Activated naive CD8-positive, alpha-beta T cell treated with anti-CD3 and anti-CD28 coated beads, Interleukin-2, amount 10 ng/mL, durations not matched to agents 7 days and 5 days (primary cell): ENCODE results near the gene PUS3. TPM values are rescaled to one million over a fixed set of nuclear protein-coding genes. Genes with fewer than 3 reads are reported as not detected.

Experiments used
- ATAC-seq: fragments of 150-1000 bp; cut with Tn5 transposase; one replicate; pipeline ENCODE4 v1.10.0; 2021; ENCODE audit warnings: low read depth, moderate library complexity
- POLR2A ChIA-PET: fragments of 350-600 bp; sonication (Branson Sonifier 250); formaldehyde crosslinking; loops from one replicate; lab custom pipeline; 2021; ENCODE audit warnings: antibody characterized with exemption; lab: Charles Lee
- DNase-seq: peaks from one replicate; pipeline ENCODE4 v3.0.0; 2021
- H3K27ac Mint-ChIP-seq: one replicate; pipeline ENCODE4 v1.8.0; 2022; ENCODE audit warnings: mild to moderate bottlenecking, mixed read lengths
- H3K27me3 Mint-ChIP-seq: one replicate; pipeline ENCODE4 v1.8.0; 2022; ENCODE audit warnings: mild to moderate bottlenecking, moderate library complexity, mixed read lengths
- H3K36me3 Mint-ChIP-seq: one replicate; pipeline ENCODE4 v1.8.0; 2021; ENCODE audit warnings: mild to moderate bottlenecking, mixed read lengths
- H3K4me1 Mint-ChIP-seq: one replicate; pipeline ENCODE4 v1.8.0; 2021; ENCODE audit warnings: mixed read lengths
- H3K4me3 Mint-ChIP-seq: one replicate; pipeline ENCODE4 v1.8.0; 2022; ENCODE audit warnings: mild to moderate bottlenecking, moderate library complexity, mixed read lengths
- H3K9me3 Mint-ChIP-seq: one replicate; pipeline ENCODE4 v1.8.0; 2021; ENCODE audit warnings: mixed read lengths
- total RNA-seq, 2 experiments: library from RNA; stranded (reverse); gene quantifications; one replicate each; pipeline ENCODE4 v1.2.3, GENCODE V29; 2021

Gene PUS3
- total RNA-seq, 2 experiments from 2014 or later: 10.1 to 10.9 TPM

- Mint-ChIP-seq H3K27ac (no peak overlapping the region), H3K27me3 (peaks cover 30% of the 10 kb centered on the region), H3K4me3 (peak overlapping the region; percentile 57), H3K4me1 (peaks cover 14% of the 10 kb centered on the region), H3K9me3 (no peaks in the 10 kb centered on the region), H3K36me3 (no peaks in the 10 kb centered on the region)
- peak; percentile 87 for ATAC-seq
- POLR2A ChIA-PET: no interaction called here
- DNase-seq: peak; percentile 42
Observed at GRCh38 chr11:125933030-125933813, 30.2 kb upstream of the PUS3 start.

- POLR2A ChIA-PET: no interaction called here
- Mint-ChIP-seq H3K27ac (no peak overlapping the region), H3K9me3 (no peaks in the 10 kb centered on the region), H3K4me3 (no peak overlapping the region), H3K4me1 (peaks cover 11% of the 10 kb centered on the region), H3K36me3 (no peaks in the 10 kb centered on the region), H3K27me3 (peaks cover 34% of the 10 kb centered on the region)
- no peak for ATAC-seq
- DNase-seq: no peak
Observed at GRCh38 chr11:125932301-125932700, 29.3 kb upstream of the PUS3 start.

GRCh38 chr11:125931668-125932067 lies 28.7 kb upstream of the PUS3 start:
- no peaks in the 10 kb centered on the region for H3K36me3 Mint-ChIP-seq

GRCh38 chr11:125931116-125931515 lies 28.1 kb upstream of the PUS3 start:
- Mint-ChIP-seq H3K27ac (no peak overlapping the region), H3K4me1 (peaks cover 11% of the 10 kb centered on the region), H3K36me3 (no peaks in the 10 kb centered on the region), H3K27me3 (peaks cover 36% of the 10 kb centered on the region), H3K9me3 (no peaks in the 10 kb centered on the region), H3K4me3 (no peak overlapping the region)
- POLR2A ChIA-PET: no interaction called here
- DNase-seq (no peak), ATAC-seq (no peak)

More at GRCh38 chr11:125931668-125932067, 28.7 kb upstream of the PUS3 start:
- ATAC-seq: no peak
- POLR2A ChIA-PET: no interaction called here
- Mint-ChIP-seq H3K9me3 (no peaks in the 10 kb centered on the region), H3K4me1 (peaks cover 11% of the 10 kb centered on the region), H3K4me3 (no peak overlapping the region), H3K27ac (no peak overlapping the region), H3K27me3 (peaks cover 36% of the 10 kb centered on the region)
- no peak for DNase-seq

GRCh38 chr11:125930076-125930450 lies 27.1 kb upstream of the PUS3 start:
- Mint-ChIP-seq H3K27me3 (peaks cover 41% of the 10 kb centered on the region), H3K9me3 (no peaks in the 10 kb centered on the region), H3K36me3 (no peaks in the 10 kb centered on the region), H3K4me3 (no peak overlapping the region), H3K27ac (no peak overlapping the region), H3K4me1 (peaks cover 11% of the 10 kb centered on the region)
- POLR2A ChIA-PET: no interaction called here
- no peak for ATAC-seq
- DNase-seq: no peak

- H3K27ac Mint-ChIP-seq: no peak overlapping the region
- H3K27me3 Mint-ChIP-seq: peaks cover 41% of the 10 kb centered on the region
- no peak for ATAC-seq
- H3K4me1 Mint-ChIP-seq: peaks cover 11% of the 10 kb centered on the region
- DNase-seq: no peak
- H3K9me3 Mint-ChIP-seq: no peaks in the 10 kb centered on the region
- H3K4me3 Mint-ChIP-seq: no peak overlapping the region
- no peaks in the 10 kb centered on the region for H3K36me3 Mint-ChIP-seq
- POLR2A ChIA-PET: no interaction called here
Observed at GRCh38 chr11:125929445-125930075, 26.6 kb upstream of the PUS3 start.

GRCh38 chr11:125926682-125927081 lies 23.7 kb upstream of the PUS3 start:
- peaks cover 30% of the 10 kb centered on the region for H3K27me3 Mint-ChIP-seq
- no peak for DNase-seq

GRCh38 chr11:125925804-125926203 lies 22.8 kb upstream of the PUS3 start:
- DNase-seq: no peak
- H3K27me3 Mint-ChIP-seq: peaks cover 23% of the 10 kb centered on the region
- H3K36me3 Mint-ChIP-seq: no peaks in the 10 kb centered on the region
- no peak for ATAC-seq
- no peaks in the 10 kb centered on the region for H3K4me1 Mint-ChIP-seq
- no peak overlapping the region for H3K4me3 Mint-ChIP-seq
- POLR2A ChIA-PET: no interaction called here
- H3K27ac Mint-ChIP-seq: no peak overlapping the region
- no peaks in the 10 kb centered on the region for H3K9me3 Mint-ChIP-seq

More at GRCh38 chr11:125926682-125927081, 23.7 kb upstream of the PUS3 start:
- Mint-ChIP-seq H3K9me3 (no peaks in the 10 kb centered on the region), H3K36me3 (no peaks in the 10 kb centered on the region), H3K27ac (no peak overlapping the region), H3K4me1 (no peaks in the 10 kb centered on the region), H3K4me3 (no peak overlapping the region)
- POLR2A ChIA-PET: no interaction called here
- ATAC-seq: no peak

- H3K4me3 Mint-ChIP-seq: no peak overlapping the region
- POLR2A ChIA-PET: no interaction called here
Observed at GRCh38 chr11:125925247-125925740, 22.3 kb upstream of the PUS3 start.

GRCh38 chr11:125924384-125925007 lies 21.5 kb upstream of the PUS3 start:
- Mint-ChIP-seq H3K27me3 (peaks cover 20% of the 10 kb centered on the region), H3K9me3 (no peaks in the 10 kb centered on the region)

More at GRCh38 chr11:125925247-125925740, 22.3 kb upstream of the PUS3 start:
- H3K4me1 Mint-ChIP-seq: no peaks in the 10 kb centered on the region
- no peak for ATAC-seq
- no peaks in the 10 kb centered on the region for H3K9me3 Mint-ChIP-seq
- H3K36me3 Mint-ChIP-seq: no peaks in the 10 kb centered on the region
- no peak overlapping the region for H3K27ac Mint-ChIP-seq
- peaks cover 25% of the 10 kb centered on the region for H3K27me3 Mint-ChIP-seq
- no peak for DNase-seq

GRCh38 chr11:125923633-125924032 lies 20.6 kb upstream of the PUS3 start:
- Mint-ChIP-seq H3K27ac (no peak overlapping the region), H3K4me3 (no peak overlapping the region), H3K36me3 (no peaks in the 10 kb centered on the region), H3K4me1 (no peaks in the 10 kb centered on the region), H3K27me3 (peaks cover 17% of the 10 kb centered on the region), H3K9me3 (no peaks in the 10 kb centered on the region)
- ATAC-seq: no peak
- DNase-seq: no peak
- POLR2A ChIA-PET: no interaction called here

More at GRCh38 chr11:125924384-125925007, 21.5 kb upstream of the PUS3 start:
- Mint-ChIP-seq H3K36me3 (no peaks in the 10 kb centered on the region), H3K27ac (no peak overlapping the region), H3K4me3 (no peak overlapping the region), H3K4me1 (no peaks in the 10 kb centered on the region)
- no peak for ATAC-seq
- DNase-seq: no peak
- POLR2A ChIA-PET: no interaction called here

GRCh38 chr11:125923012-125923579 lies 20.1 kb upstream of the PUS3 start:
- Mint-ChIP-seq H3K27me3 (peaks cover 19% of the 10 kb centered on the region), H3K9me3 (no peaks in the 10 kb centered on the region), H3K4me1 (no peaks in the 10 kb centered on the region), H3K4me3 (no peak overlapping the region), H3K36me3 (no peaks in the 10 kb centered on the region), H3K27ac (no peak overlapping the region)
- peak; percentile 45 for DNase-seq
- POLR2A ChIA-PET: no interaction called here
- ATAC-seq: peak; percentile 84

- Mint-ChIP-seq H3K4me3 (no peak overlapping the region), H3K27ac (no peak overlapping the region), H3K27me3 (peaks cover 14% of the 10 kb centered on the region), H3K9me3 (no peaks in the 10 kb centered on the region), H3K4me1 (no peaks in the 10 kb centered on the region), H3K36me3 (no peaks in the 10 kb centered on the region)
- ATAC-seq: no peak
- DNase-seq: no peak
- POLR2A ChIA-PET: no interaction called here
Observed at GRCh38 chr11:125922156-125922555, 19.1 kb upstream of the PUS3 start.
